A549 (cell line): ENCODE data around the gene KIT. TPM values are rescaled to one million over a fixed set of nuclear protein-coding genes. Genes with fewer than 3 reads are reported as not detected.

ENCODE experiments used
- ATAC-seq, 2 experiments: fragments of 200-7000 bp in 1 of 2; fragments of >200 bp in 1 of 2; cut with Nextera tagmentation in 1 of 2; cut with Tn5 transposase in 1 of 2; 3 replicates each; pipeline versions ENCODE4 v1.8.0 to v1.9.1; 2018 to 2020; ENCODE audit warnings: mild to moderate bottlenecking in 1 of 2, moderate library complexity in 1 of 2
- CTCF ChIA-PET: fragments of 300-600 bp; sonication (Branson Sonifier 250); formaldehyde crosslinking; extraction: SDS; loops from one replicate; lab custom pipeline; 2021; ENCODE audit warnings: antibody characterized with exemption, inconsistent platforms; lab: Yijun Ruan, JAX
- POLR2A ChIA-PET: fragments of 350-600 bp; formaldehyde crosslinking; extraction: SDS; loops from one replicate; lab custom pipeline; 2021; ENCODE audit warnings: antibody characterized with exemption, inconsistent platforms; lab: Yijun Ruan, JAX
- DNase-seq, 2 experiments: peaks; one replicate each; pipeline versions ENCODE4 v3.0.0 to v3.0.0-alpha.2; 2011 to 2016; ENCODE audit warnings: low read depth in 1 of 2, low spot score in 1 of 2
- FAIRE-seq: peaks from 2 replicates; lab custom pipeline; 2011; peaks lifted over from hg19 to GRCh38; lab: Jason Lieb, UNC
- H3K27ac ChIP-seq, 2 experiments: fragments of >200 bp; sonication (Bioruptor Twin); formaldehyde crosslinking; 3 replicates each; pipeline ENCODE4 v1.5.1; 2016 to 2017
- H3K4me1 ChIP-seq: fragments of >200 bp; sonication (Bioruptor Twin); formaldehyde crosslinking; 3 replicates; pipeline ENCODE4 v1.6.1; 2016
- H3K4me2 ChIP-seq: fragments of >200 bp; sonication (Bioruptor Twin); formaldehyde crosslinking; 3 replicates; pipeline ENCODE4 v1.6.1; 2016
- H3K4me3 ChIP-seq: fragments of >200 bp; sonication (Bioruptor Twin); formaldehyde crosslinking; 3 replicates; pipeline ENCODE4 v1.5.1; 2016
- H3K9me3 ChIP-seq: fragments of >200 bp; sonication (Bioruptor Twin); formaldehyde crosslinking; 3 replicates; pipeline ENCODE4 v1.6.1; 2016
- BCL3 ChIP-seq: fragments of >200 bp; sonication (Bioruptor Twin); formaldehyde crosslinking; IDR thresholded peaks from 3 replicates; pipeline ENCODE4 v1.6.1; 2016
- CEBPB ChIP-seq, 2 experiments: fragments of >200 bp in 1 of 2; sonication (Bioruptor Twin) in 1 of 2; formaldehyde crosslinking in 1 of 2; IDR thresholded peaks; 2 replicates each; pipeline ENCODE4 v1.6.1; 2012 to 2016
- CHD2 ChIP-seq: fragments of 150-350 bp; IDR thresholded peaks from 2 replicates; pipeline ENCODE4 v1.6.1; 2014; ENCODE audit warnings: low read length; ENCODE audit not compliant: partially characterized antibody
- EHF ChIP-seq: fragments of 250-450 bp; sonication (Bioruptor Pico); IDR thresholded peaks from 2 replicates; pipeline ENCODE4 v1.5.0; 2020; ENCODE audit warnings: mild to moderate bottlenecking
- EP300 ChIP-seq, 2 experiments: fragments of >200 bp; sonication (Bioruptor Twin); formaldehyde crosslinking; IDR thresholded peaks; 2 replicates in 1 of 2; 3 replicates in 1 of 2; pipeline ENCODE4 v1.6.1; 2016 to 2017
- FOSB ChIP-seq: fragments of 250-450 bp; sonication (Bioruptor Pico); IDR thresholded peaks from 2 replicates; pipeline ENCODE4 v1.5.0; 2020; ENCODE audit warnings: mild to moderate bottlenecking, moderate library complexity
- FOXS1 ChIP-seq: fragments of 250-450 bp; sonication (Bioruptor Pico); IDR thresholded peaks from 2 replicates; pipeline ENCODE4 v1.5.0; 2020; ENCODE audit warnings: mild to moderate bottlenecking, moderate library complexity
- GATA3 ChIP-seq: IDR thresholded peaks from 2 replicates; pipeline ENCODE4 v1.6.1; 2012; ENCODE audit warnings: borderline replicate concordance
- HDAC2 ChIP-seq: fragments of 200-600 bp; sonication (generic); IDR thresholded peaks from 2 replicates; pipeline ENCODE4 v1.6.1; 2016
- HEYL ChIP-seq: fragments of 250-450 bp; sonication (Bioruptor Pico); IDR thresholded peaks from 2 replicates; pipeline ENCODE4 v1.8.0; 2021; ENCODE audit warnings: mild to moderate bottlenecking, moderate library complexity
- HOXB5 ChIP-seq: fragments of 250-450 bp; sonication (Bioruptor Pico); IDR thresholded peaks from 2 replicates; pipeline ENCODE4 v1.5.0; 2020; ENCODE audit warnings: mild to moderate bottlenecking, moderate library complexity
- KDM1A ChIP-seq: fragments of 200-600 bp; sonication (generic); IDR thresholded peaks from 2 replicates; pipeline ENCODE4 v1.6.1; 2016; ENCODE audit warnings: low read depth, mild to moderate bottlenecking
- MAX ChIP-seq: IDR thresholded peaks from 2 replicates; pipeline ENCODE4 v1.6.1; 2012
- NPAS2 ChIP-seq: fragments of 250-450 bp; sonication (Bioruptor Pico); IDR thresholded peaks from 2 replicates; pipeline ENCODE4 v1.8.0; 2022; ENCODE audit warnings: mild to moderate bottlenecking, moderate library complexity, borderline replicate concordance
- PHF8 ChIP-seq: fragments of 200-600 bp; sonication (generic); IDR thresholded peaks from 2 replicates; pipeline ENCODE4 v1.6.1; 2016; ENCODE audit warnings: low read depth, mild to moderate bottlenecking, antibody characterized with exemption, moderate library complexity, borderline replicate concordance
- POLR2A ChIP-seq: IDR thresholded peaks from 2 replicates; pipeline ENCODE4 v1.6.1; 2012; ENCODE audit warnings: mild to moderate bottlenecking, low read length
- RARB ChIP-seq: fragments of 250-450 bp; sonication (Bioruptor Pico); IDR thresholded peaks from 2 replicates; pipeline ENCODE4 v1.8.0; 2021; ENCODE audit warnings: mild to moderate bottlenecking, moderate library complexity
- RCOR1 ChIP-seq: fragments of 150-350 bp; IDR thresholded peaks from 2 replicates; pipeline ENCODE4 v1.6.1; 2014; ENCODE audit warnings: antibody characterized with exemption, low read length, low read depth
- SREBF2 ChIP-seq: fragments of 450-650 bp; IDR thresholded peaks from 2 replicates; pipeline ENCODE4 v1.6.1; 2014; ENCODE audit warnings: mild to moderate bottlenecking, moderate library complexity
- ZC3H11A ChIP-seq: fragments of 450-650 bp; IDR thresholded peaks from 2 replicates; pipeline ENCODE4 v1.6.1; 2014; ENCODE audit warnings: antibody characterized with exemption, mild to moderate bottlenecking
- ZSCAN20 ChIP-seq: fragments of 250-450 bp; sonication (Bioruptor Pico); IDR thresholded peaks from 2 replicates; pipeline ENCODE4 v1.8.0; 2022; ENCODE audit warnings: mild to moderate bottlenecking, moderate library complexity
- WGBS: methylation state at CpG from one replicate; pipeline ENCODE4 v1.1.6; 2017; ENCODE audit errors: missing lambda C conversion rate; 5-methylcytosine and 5-hydroxymethylcytosine counted together
- polyA plus RNA-seq, 4 experiments: library from polyadenylated mRNA; depleted of rRNA in 3 of 4; stranded (reverse); fragments of >200 nt; fragmentation: RNase III in 1 of 4; extraction: RNeasy Plus Mini Kit Qiagen cat#74134 plus additional on column Dnase treatment in 1 of 4; gene quantifications; 2 replicates in 3 of 4; 3 replicates in 1 of 4; pipeline ENCODE4 v1.2.3, GENCODE V29; 2011 to 2017
- TF ChIP-seq, protein P1 (sequence below): fragments of 250-450 bp; sonication (Bioruptor Pico); IDR thresholded peaks from 2 replicates; pipeline ENCODE4 v1.5.0; 2020; ENCODE audit warnings: low read depth, mild to moderate bottlenecking, moderate library complexity
- TF ChIP-seq, protein P2 (sequence below): fragments of >200 bp; sonication (Bioruptor Twin); formaldehyde crosslinking; IDR thresholded peaks from 2 replicates; pipeline ENCODE4 v1.6.1; 2016
- TF ChIP-seq, protein P3 (sequence below): fragments of >200 bp; sonication (Bioruptor Twin); formaldehyde crosslinking; IDR thresholded peaks from 3 replicates; pipeline ENCODE4 v1.5.1; 2016

KIT gene
- polyA plus RNA-seq, 2 of the 4 experiments (the other 2 are of a cell fraction): not detected

DNA sequence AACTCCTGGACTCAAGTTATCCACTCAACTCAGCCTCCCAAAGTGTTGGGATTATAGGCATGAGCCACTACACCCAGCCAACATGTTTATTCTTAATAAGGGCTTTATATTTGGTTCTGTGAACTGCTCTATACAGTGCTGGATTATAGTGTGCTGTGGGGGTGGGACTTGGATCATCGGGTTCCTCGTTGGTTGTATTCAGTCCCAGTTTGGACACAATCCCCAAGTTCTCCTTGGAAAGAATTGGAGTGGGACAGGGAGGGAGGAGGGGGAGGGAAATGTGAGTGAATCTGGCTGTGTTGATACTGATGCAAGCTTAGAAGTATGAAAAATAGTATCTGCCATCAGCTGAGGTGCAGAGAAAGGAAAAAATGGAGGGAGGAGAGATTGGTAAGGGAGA lies 121.3 kb downstream of the KIT start:
- TF ChIP-seq, protein P1, sequence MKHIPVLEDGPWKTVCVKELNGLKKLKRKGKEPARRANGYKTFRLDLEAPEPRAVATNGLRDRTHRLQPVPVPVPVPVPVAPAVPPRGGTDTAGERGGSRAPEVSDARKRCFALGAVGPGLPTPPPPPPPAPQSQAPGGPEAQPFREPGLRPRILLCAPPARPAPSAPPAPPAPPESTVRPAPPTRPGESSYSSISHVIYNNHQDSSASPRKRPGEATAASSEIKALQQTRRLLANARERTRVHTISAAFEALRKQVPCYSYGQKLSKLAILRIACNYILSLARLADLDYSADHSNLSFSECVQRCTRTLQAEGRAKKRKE (CRISPR knock-in tag): no peak
- TF ChIP-seq POLR2A: no peak
- TF ChIP-seq CHD2: no peak
- TF ChIP-seq, protein P2, sequence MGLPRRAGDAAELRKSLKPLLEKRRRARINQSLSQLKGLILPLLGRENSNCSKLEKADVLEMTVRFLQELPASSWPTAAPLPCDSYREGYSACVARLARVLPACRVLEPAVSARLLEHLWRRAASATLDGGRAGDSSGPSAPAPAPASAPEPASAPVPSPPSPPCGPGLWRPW: no peak
- TF ChIP-seq RCOR1: no peak
- no peak for TF ChIP-seq KDM1A
- TF ChIP-seq ZSCAN20 (CRISPR knock-in tag): no peak
- TF ChIP-seq CEBPB (IDR thresholded peaks at IDR 0.05): no peak
- TF ChIP-seq NPAS2 (CRISPR knock-in tag): no peak
- no peak for TF ChIP-seq SREBF2
- no peak for TF ChIP-seq RARB
- WGBS: 0% methylated on average over 2 of the region's 2 CpGs
- no peak overlapping the region for H3K27ac ChIP-seq
- FAIRE-seq (no peak), ATAC-seq (no peak), DNase-seq (no peak)
- no peaks in the 10 kb centered on the region for H3K9me3 ChIP-seq
- H3K4me2 ChIP-seq: no peak overlapping the region
- POLR2A ChIA-PET: no interaction called here
- H3K4me1 ChIP-seq: no peaks in the 10 kb centered on the region
- no peak overlapping the region for H3K4me3 ChIP-seq
- CTCF ChIA-PET: no interaction called here

- no peaks in the 10 kb centered on the region for H3K4me1 ChIP-seq
- H3K4me3 ChIP-seq: no peak overlapping the region
- no peak for DNase-seq
- TF ChIP-seq, protein P3, sequence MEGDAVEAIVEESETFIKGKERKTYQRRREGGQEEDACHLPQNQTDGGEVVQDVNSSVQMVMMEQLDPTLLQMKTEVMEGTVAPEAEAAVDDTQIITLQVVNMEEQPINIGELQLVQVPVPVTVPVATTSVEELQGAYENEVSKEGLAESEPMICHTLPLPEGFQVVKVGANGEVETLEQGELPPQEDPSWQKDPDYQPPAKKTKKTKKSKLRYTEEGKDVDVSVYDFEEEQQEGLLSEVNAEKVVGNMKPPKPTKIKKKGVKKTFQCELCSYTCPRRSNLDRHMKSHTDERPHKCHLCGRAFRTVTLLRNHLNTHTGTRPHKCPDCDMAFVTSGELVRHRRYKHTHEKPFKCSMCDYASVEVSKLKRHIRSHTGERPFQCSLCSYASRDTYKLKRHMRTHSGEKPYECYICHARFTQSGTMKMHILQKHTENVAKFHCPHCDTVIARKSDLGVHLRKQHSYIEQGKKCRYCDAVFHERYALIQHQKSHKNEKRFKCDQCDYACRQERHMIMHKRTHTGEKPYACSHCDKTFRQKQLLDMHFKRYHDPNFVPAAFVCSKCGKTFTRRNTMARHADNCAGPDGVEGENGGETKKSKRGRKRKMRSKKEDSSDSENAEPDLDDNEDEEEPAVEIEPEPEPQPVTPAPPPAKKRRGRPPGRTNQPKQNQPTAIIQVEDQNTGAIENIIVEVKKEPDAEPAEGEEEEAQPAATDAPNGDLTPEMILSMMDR: no peak
- no peak for TF ChIP-seq RCOR1
- TF ChIP-seq PHF8: no peak
- no peak for TF ChIP-seq HDAC2
- TF ChIP-seq BCL3: no peak
- TF ChIP-seq FOSB (CRISPR knock-in tag): no peak
- TF ChIP-seq EHF (CRISPR knock-in tag): no peak
- TF ChIP-seq HOXB5 (CRISPR knock-in tag): no peak
- no peak for TF ChIP-seq FOXS1 (CRISPR knock-in tag)
- TF ChIP-seq MAX: no peak
- no peak for TF ChIP-seq ZC3H11A
- TF ChIP-seq GATA3: no peak
- TF ChIP-seq POLR2A: no peak
- no peak for TF ChIP-seq CEBPB (IDR thresholded peaks at IDR 0.05)
- TF ChIP-seq HEYL (CRISPR knock-in tag): no peak
- TF ChIP-seq EP300 (IDR thresholded peaks at IDR 0.05): no peak
- 10% methylated on average over 2 of the region's 2 CpGs for WGBS
- no peak overlapping the region for H3K27ac ChIP-seq
- no peak for FAIRE-seq
- ATAC-seq: no peak
- CTCF ChIA-PET: no interaction called here
- no peaks in the 10 kb centered on the region for H3K9me3 ChIP-seq
- no peak overlapping the region for H3K4me2 ChIP-seq
- POLR2A ChIA-PET: no interaction called here
These were observed 121.9 kb downstream of the KIT start for GRCh38 chr4:54779476-54780148.
